HG03175 (cell line): ENCODE data around the gene PKN1.
A peak's percentile ranks its signal among the peaks of the same experiment; 100 is the strongest.

Experiments
- ATAC-seq: cut with Tn5 transposase; IDR thresholded peaks from one replicate; pipeline ENCODE4 v1.9.1; 2021; ENCODE audit warnings: mild to moderate bottlenecking, moderate library complexity; ENCODE audit not compliant: unreplicated experiment

The PKN1 gene

GRCh38 chr19:14405758-14406644 is 27.1 kb upstream of the PKN1 start:
- peak; percentile 72 for ATAC-seq

- no peak for ATAC-seq
Observed at GRCh38 chr19:14406645-14407401, 26.3 kb upstream of the PKN1 start.

- ATAC-seq: no peak
Observed at GRCh38 chr19:14407605-14408484, 25.3 kb upstream of the PKN1 start.

- ATAC-seq: no peak
Observed at GRCh38 chr19:14408491-14409145, 24.5 kb upstream of the PKN1 start.

- ATAC-seq: no peak
Observed at GRCh38 chr19:14409146-14410023, 23.7 kb upstream of the PKN1 start.

- no peak for ATAC-seq
Observed at GRCh38 chr19:14410091-14411051, 22.7 kb upstream of the PKN1 start.

GRCh38 chr19:14411161-14411937 is 21.8 kb upstream of the PKN1 start:
- ATAC-seq: no peak

GRCh38 chr19:14411938-14412245 is 21.2 kb upstream of the PKN1 start:
- ATAC-seq: no peak

- ATAC-seq: no peak
Observed at GRCh38 chr19:14412324-14412995, 20.6 kb upstream of the PKN1 start.

- ATAC-seq: no peak
Observed at GRCh38 chr19:14412996-14413692, 20.0 kb upstream of the PKN1 start.

- no peak for ATAC-seq
Observed at GRCh38 chr19:14413693-14414181, 19.4 kb upstream of the PKN1 start.

- no peak for ATAC-seq
Observed at GRCh38 chr19:14414926-14415690, 18.0 kb upstream of the PKN1 start.

- no peak for ATAC-seq
Observed at GRCh38 chr19:14416817-14417231, 16.3 kb upstream of the PKN1 start.

GRCh38 chr19:14418856-14419105 is 14.3 kb upstream of the PKN1 start:
- peak; percentile 37 for ATAC-seq

GRCh38 chr19:14419106-14419813 is 13.8 kb upstream of the PKN1 start, which contains the start of gene DDX39A:
TSS of gene DDX39A (minus strand) at chr19:14419341. CDS start at chr19:14413220, 6,121 bp downstream.
- ATAC-seq: peak; percentile 86
